K562 (cell line): ENCODE results near the gene AKAP12. TPM values are rescaled to one million over a fixed set of nuclear protein-coding genes. Genes with fewer than 3 reads are reported as not detected.

Source experiments
- ATAC-seq: fragments of 200-7000 bp; cut with Tn5 transposase; 3 replicates; pipeline ENCODE4 v1.9.1; 2020; ENCODE audit warnings: moderate library complexity
- BruUV-seq: library from RNA; stranded (reverse); fragments of 400-500 nt; replicated peaks from 2 replicates; lab custom pipeline; 2021; lab: Mats Ljungman, UMichigan
- CTCF ChIA-PET: fragments of 300-600 bp; formaldehyde crosslinking; extraction: SDS; loops from one replicate; lab custom pipeline; 2021; ENCODE audit warnings: low intra/inter-chr PET ratio; lab: Yijun Ruan, JAX
- POLR2A ChIA-PET: fragments of 300-600, 350-650 bp; sonication (Branson Sonifier 250); formaldehyde crosslinking; extraction: SDS; loops from one replicate; lab custom pipeline; 2021; ENCODE audit warnings: antibody characterized with exemption, inconsistent platforms; lab: Yijun Ruan, JAX
- DNase-seq, 4 experiments: peaks; one replicate each; pipeline versions ENCODE4 v3.0.0 to v3.0.0-alpha.2; 2011 to 2018; ENCODE audit warnings: low spot score in 3 of 4, mixed read lengths in 3 of 4; ENCODE audit errors: extremely low read depth in 1 of 4
- FAIRE-seq: peaks from 2 replicates; lab custom pipeline; 2011; peaks lifted over from hg19 to GRCh38; lab: Jason Lieb, UNC
- H2AFZ ChIP-seq: 2 replicates; pipeline ENCODE4 v1.6.0; 2011; ENCODE audit warnings: low read depth, low read length, control low read depth, inconsistent platforms
- H3K27ac ChIP-seq: fragments of 200-600 bp; 3 replicates; pipeline ENCODE4 v1.8.0; 2011; ENCODE audit warnings: low read depth, mild to moderate bottlenecking, control low read depth, inconsistent platforms, low read length, moderate library complexity, mixed read lengths; ENCODE audit errors: extremely low read depth
- H3K27me3 ChIP-seq, 2 experiments: fragments of 300-600 bp in 1 of 2; 2 replicates in 1 of 2; 3 replicates in 1 of 2; pipeline versions ENCODE4 v1.6.0 to v1.8.0; 2011; ENCODE audit warnings: inconsistent platforms in 2 of 2, low read length in 2 of 2, mild to moderate bottlenecking in 1 of 2, mixed read lengths in 1 of 2, moderate library complexity in 1 of 2; ENCODE audit not compliant: control insufficient read depth in 2 of 2, insufficient read depth in 2 of 2
- H3K36me3 ChIP-seq: fragments of 300-600 bp; 3 replicates; pipeline ENCODE4 v1.8.0; 2011; ENCODE audit warnings: mild to moderate bottlenecking, low read length, inconsistent platforms; ENCODE audit not compliant: control insufficient read depth, insufficient read depth
- H3K4me1 ChIP-seq, 2 experiments: fragments of 200-600 bp in 1 of 2; replicated peaks in 1 of 2; 2 replicates in 1 of 2; 3 replicates in 1 of 2; pipeline versions ENCODE4 v1.5.1 to v1.8.0; 2011; ENCODE audit warnings: inconsistent platforms in 2 of 2, low read length in 2 of 2, mild to moderate bottlenecking in 1 of 2, mixed read lengths in 1 of 2, moderate library complexity in 1 of 2; ENCODE audit not compliant: control insufficient read depth in 2 of 2, insufficient read depth in 2 of 2
- H3K4me2 ChIP-seq: 2 replicates; pipeline ENCODE4 v1.6.1; 2011; ENCODE audit warnings: low read length, control low read depth, inconsistent platforms, mixed read lengths; ENCODE audit not compliant: insufficient read depth
- H3K4me3 ChIP-seq: fragments of 200-600 bp; sonication (generic), shearing (Covaris generic); 2 replicates; pipeline ENCODE4 v1.5.1; 2016; ENCODE audit warnings: control low read depth, inconsistent platforms
- H3K79me2 ChIP-seq: fragments of 200-600 bp; 3 replicates; pipeline ENCODE4 v1.8.0; 2011; ENCODE audit warnings: low read length, inconsistent platforms; ENCODE audit not compliant: control insufficient read depth, insufficient read depth
- H3K9ac ChIP-seq, 2 experiments: 2 replicates each; pipeline versions ENCODE4 v1.6.0 to v1.6.1; 2011; ENCODE audit warnings: low read depth in 2 of 2, low read length in 2 of 2, control low read depth in 1 of 2, inconsistent platforms in 1 of 2, mild to moderate bottlenecking in 1 of 2, mixed read lengths in 1 of 2; ENCODE audit not compliant: insufficient read depth in 1 of 2
- H3K9me1 ChIP-seq: one replicate; pipeline ENCODE4 v1.6.0; 2011; ENCODE audit warnings: inconsistent platforms, mild to moderate bottlenecking, low read length, moderate library complexity; ENCODE audit not compliant: control insufficient read depth, insufficient read depth
- H3K9me3 ChIP-seq: replicated peaks from 2 replicates; pipeline ENCODE4 v1.5.1; 2011; ENCODE audit warnings: low read depth, low read length, inconsistent platforms; ENCODE audit not compliant: control insufficient read depth, insufficient read depth
- H4K20me1 ChIP-seq: replicated peaks from 2 replicates; pipeline ENCODE4 v1.6.1; 2011; ENCODE audit warnings: low read length, inconsistent platforms, mixed read lengths; ENCODE audit not compliant: control insufficient read depth, insufficient read depth
- ADNP ChIP-seq: fragments of 200-800 bp; sonication (Bioruptor generic); IDR thresholded peaks from 2 replicates; pipeline ENCODE4 v1.6.1; 2016; ENCODE audit warnings: missing genetic modification characterization, missing compliant biosample characterization
- ARHGAP35 ChIP-seq: fragments of 450-650 bp; IDR thresholded peaks from 2 replicates; pipeline ENCODE4 v1.6.1; 2018; ENCODE audit not compliant: partially characterized antibody
- GATAD2A ChIP-seq: fragments of 450-650 bp; IDR thresholded peaks from 2 replicates; pipeline ENCODE4 v1.6.1; 2017
- HOXB6 ChIP-seq: fragments of 250-450 bp; sonication (Bioruptor Pico); IDR thresholded peaks from 2 replicates; pipeline ENCODE4 v1.5.1; 2022; ENCODE audit warnings: mild to moderate bottlenecking, borderline replicate concordance
- IFI16 ChIP-seq: fragments of 250-450 bp; sonication (Bioruptor Pico); IDR thresholded peaks from 2 replicates; pipeline ENCODE4 v2.1.2; 2022; ENCODE audit warnings: mild to moderate bottlenecking, inconsistent platforms
- MBD2 ChIP-seq: sonication (generic); IDR thresholded peaks from 2 replicates; pipeline ENCODE4 v1.6.1; 2016; ENCODE audit warnings: low read depth, borderline replicate concordance
- MCM5 ChIP-seq: fragments of 450-650 bp; IDR thresholded peaks from 2 replicates; pipeline ENCODE4 v1.6.1; 2016; ENCODE audit warnings: low read depth
- NR2F6 ChIP-seq: fragments of 450-650 bp; formaldehyde crosslinking; IDR thresholded peaks from 2 replicates; pipeline ENCODE4 v1.4.0; 2020; ENCODE audit warnings: mild to moderate bottlenecking
- NRF1 ChIP-seq, 2 experiments: fragments of 450-650 bp; IDR thresholded peaks in 1 of 2; conservative IDR thresholded peaks in 1 of 2; 2 replicates each; pipeline ENCODE4 v1.6.1; 2014; ENCODE audit warnings: mild to moderate bottlenecking in 2 of 2
- PCBP2 ChIP-seq: fragments of 200-400 bp; formaldehyde crosslinking; IDR thresholded peaks from 2 replicates; pipeline ENCODE4 v1.6.1; 2018; ENCODE audit warnings: low read length, low read depth, mild to moderate bottlenecking, moderate library complexity; ENCODE audit not compliant: poor library complexity, severe bottlenecking
- PTRF ChIP-seq: fragments of 450-650 bp; IDR thresholded peaks from 2 replicates; pipeline ENCODE4 v1.6.1; 2016; ENCODE audit warnings: mild to moderate bottlenecking, missing genetic modification characterization, missing compliant biosample characterization
- SNAPC5 ChIP-seq: fragments of 250-450 bp; sonication (Bioruptor Pico); IDR thresholded peaks from 2 replicates; pipeline ENCODE4 v1.8.0; 2021; ENCODE audit warnings: moderate library complexity, mild to moderate bottlenecking, inconsistent platforms
- SNIP1 ChIP-seq: fragments of 450-650 bp; IDR thresholded peaks from 2 replicates; pipeline ENCODE4 v1.7.1; 2017; ENCODE audit warnings: low read depth, mild to moderate bottlenecking
- SOX6 ChIP-seq: fragments of 450-650 bp; IDR thresholded peaks from 2 replicates; pipeline ENCODE4 v1.6.1; 2014; ENCODE audit warnings: mild to moderate bottlenecking
- TFAP4 ChIP-seq: sonication (generic); formaldehyde crosslinking; IDR thresholded peaks from 2 replicates; pipeline ENCODE4 v1.8.0; 2022; ENCODE audit warnings: missing genetic modification reagents, mild to moderate bottlenecking, moderate library complexity, borderline replicate concordance
- THAP12 ChIP-seq: fragments of 250-450 bp; sonication (Bioruptor Pico); IDR thresholded peaks from 2 replicates; pipeline ENCODE4 v1.9.0; 2021; ENCODE audit warnings: mild to moderate bottlenecking, inconsistent platforms
- TOE1 ChIP-seq, 2 experiments: fragments of 450-650 bp in 1 of 2; sonication (generic) in 1 of 2; formaldehyde crosslinking in 1 of 2; IDR thresholded peaks; 2 replicates each; pipeline versions ENCODE4 v1.7.1 to v1.8.0; 2016 to 2022; ENCODE audit warnings: borderline replicate concordance in 2 of 2, mild to moderate bottlenecking in 2 of 2, antibody characterized with exemption in 1 of 2, inconsistent platforms in 1 of 2, low read depth in 1 of 2, missing genetic modification reagents in 1 of 2, moderate library complexity in 1 of 2
- ZBTB7A ChIP-seq: IDR thresholded peaks from 2 replicates; pipeline ENCODE4 v1.6.1; 2011; ENCODE audit warnings: low read depth, mild to moderate bottlenecking, low read length, moderate library complexity, borderline replicate concordance; ENCODE audit not compliant: control insufficient read depth
- WGBS: fragments of 100-300 bp; shearing (Covaris generic); methylation state at CpG from one replicate; pipeline ENCODE4 v1.1.6; 2016; ENCODE audit warnings: low coverage, mixed read lengths; ENCODE audit not compliant: insufficient coverage; ENCODE audit errors: missing lambda C conversion rate; 5-methylcytosine and 5-hydroxymethylcytosine counted together
- in situ Hi-C: fragments of 300-500 bp; cut with MboI; formaldehyde crosslinking; loops from 4 replicates; pipeline ENCODE4 v1.15.0; 2018; ENCODE audit warnings: inconsistent platforms, mixed read lengths
- intact Hi-C: fragments of 100-400 bp; cut with micrococcal nuclease; formaldehyde crosslinking; loops from 2 replicates; pipeline ENCODE4 v1.14.2; 2022
- polyA plus RNA-seq, 8 experiments: library from polyadenylated mRNA; depleted of rRNA in 4 of 8; stranded (reverse) in 5 of 8; unstranded in 3 of 8; fragments of >200 nt; fragmentation: Nextera tagmentation in 2 of 8; fragmentation: Illumina TruSeq in 1 of 8; extraction: Ambion mirVana in 2 of 8; extraction: Trizol in 1 of 8; gene quantifications; 2 replicates each; pipeline versions ENCODE4 v1.2.1 to v1.2.3, GENCODE V29; 2011 to 2014; ENCODE audit warnings: inconsistent platforms in 1 of 8, missing spikeins in 1 of 8
- total RNA-seq, 7 experiments: library from RNA; depleted of rRNA in 6 of 7; stranded (reverse); fragments of >200 nt in 6 of 7; fragmentation: Illumina TruSeq in 2 of 7; extraction: Trizol in 2 of 7; gene quantifications; 2 replicates each; pipeline versions ENCODE4 v1.2.1 to v1.2.3, GENCODE V29; 2011 to 2021; ENCODE audit warnings: low replicate concordance in 1 of 7

Gene AKAP12
- total and polyA plus RNA-seq, 9 of the 15 experiments (the other 6 are each of a cell fraction or from before 2014, with no cell fraction given), result 0.08 to 2.0 (median 0.62) TPM

- no peaks in the 10 kb centered on the region for H3K79me2 ChIP-seq
- no peaks in the 10 kb centered on the region for H3K4me1 ChIP-seq
- H3K9ac ChIP-seq, result no peak overlapping the region
- in situ Hi-C loops, result no loop called here
- WGBS, result 0% methylated on average over 8 of the region's 8 CpGs
- DNase-seq (no peak), FAIRE-seq (no peak), ATAC-seq (no peak)
- H3K36me3 ChIP-seq, result no peaks in the 10 kb centered on the region
- CTCF ChIA-PET, result interaction anchor here (0.6 kb wide), 1 partner anchor 285 kb away, joined by 5 read pairs; no protein-coding TSS in a partner anchor
- H3K27ac ChIP-seq, result no peak overlapping the region
- H3K27me3 ChIP-seq, result peaks cover 59 to 77% of the 10 kb centered on the region in 2 experiments
- no peaks in the 10 kb centered on the region for H3K9me3 ChIP-seq
- H4K20me1 ChIP-seq, result 0 out of 2 replicates have a peak, but pooled peaks cover 4% of the 10 kb centered on the region
- no peak overlapping the region for H3K4me3 ChIP-seq
- intact Hi-C loops, result no loop called here
- BruUV-seq, result no TSS peak
- H3K4me2 ChIP-seq, result no peak overlapping the region
- POLR2A ChIA-PET, result no interaction called here
- H3K9me1 ChIP-seq, result no peaks in the 10 kb centered on the region
- no peak overlapping the region for H2AFZ ChIP-seq
- TF ChIP-seq THAP12, result no peak
- no peak for TF ChIP-seq PTRF
- TF ChIP-seq NRF1 (conservative IDR thresholded peaks at IDR 0.05 in 1 of 2, IDR thresholded peaks at IDR 0.05 in 1 of 2), result no peak
- TF ChIP-seq ADNP, result no peak
- no peak for TF ChIP-seq NR2F6 (CRISPR knock-in tag)
- no peak for TF ChIP-seq TFAP4 (CRISPR knock-in tag)
- TF ChIP-seq SNAPC5 (CRISPR knock-in tag), result no peak
- TF ChIP-seq TOE1 (IDR thresholded peaks at IDR 0.05; ENCODE audit: borderline replicate concordance), result no peak
- no peak for TF ChIP-seq TOE1 (CRISPR knock-in tag; IDR thresholded peaks at IDR 0.05; ENCODE audit: borderline replicate concordance, low read depth)
- no peak for TF ChIP-seq PCBP2
- TF ChIP-seq ZBTB7A, result no peak
- TF ChIP-seq MBD2, result no peak
- no peak for TF ChIP-seq GATAD2A
- TF ChIP-seq MCM5, result no peak
- no peak for TF ChIP-seq ARHGAP35
- TF ChIP-seq SNIP1, result no peak
- TF ChIP-seq HOXB6 (CRISPR knock-in tag), result no peak
- TF ChIP-seq IFI16 (CRISPR knock-in tag), result no peak
- TF ChIP-seq SOX6, result no peak
These were observed 60.7 kb downstream of the AKAP12 start for GRCh38 chr6:151300267-151300991.
